HG03108 (cell line): ENCODE results near the gene IL12RB1.
"Not testable (repeated sequence)": the region's sequence is repeated elsewhere in the genome, so short reads cannot be mapped to it uniquely, and the experiment has no call there.

Source experiments
- ATAC-seq: cut with Tn5 transposase; IDR thresholded peaks from one replicate; pipeline ENCODE4 v1.9.1; 2021; ENCODE audit warnings: moderate library complexity; ENCODE audit not compliant: unreplicated experiment

Gene IL12RB1

GRCh38 chr19:18051887-18052286, 34.8 kb downstream of the IL12RB1 start:
- ATAC-seq = no peak

GRCh38 chr19:18049385-18049784, 37.3 kb downstream of the IL12RB1 start:
- no peak for ATAC-seq

- no peak for ATAC-seq
Observed at GRCh38 chr19:18046059-18046718, 40.5 kb downstream of the IL12RB1 start.

GRCh38 chr19:18045307-18046050, 41.3 kb downstream of the IL12RB1 start:
- ATAC-seq = no peak

GRCh38 chr19:18044825-18045304, 41.9 kb downstream of the IL12RB1 start:
- peak; percentile 82 for ATAC-seq

- no peak for ATAC-seq
Observed at GRCh38 chr19:18043676-18044075, 43.1 kb downstream of the IL12RB1 start.

GRCh38 chr19:18041054-18041453, 45.7 kb downstream of the IL12RB1 start:
- no peak for ATAC-seq

GRCh38 chr19:18032102-18032501, 54.6 kb downstream of the IL12RB1 start:
- ATAC-seq = not testable (repeated sequence)

GRCh38 chr19:18031401-18031800, 55.3 kb downstream of the IL12RB1 start:
- not testable (repeated sequence) for ATAC-seq

- ATAC-seq = no peak
Observed at GRCh38 chr19:18029617-18030338, 57.0 kb downstream of the IL12RB1 start.

GRCh38 chr19:18027151-18027550, 59.6 kb downstream of the IL12RB1 start:
- ATAC-seq = no peak

GRCh38 chr19:18023622-18024251, 63.0 kb downstream of the IL12RB1 start:
- ATAC-seq = peak; percentile 40

- ATAC-seq = no peak
Observed at GRCh38 chr19:18021121-18021755, 65.5 kb downstream of the IL12RB1 start.

GRCh38 chr19:18020212-18021085, 66.3 kb downstream of the IL12RB1 start:
- no peak for ATAC-seq

- ATAC-seq = no peak
Observed at GRCh38 chr19:18017275-18018083, 69.3 kb downstream of the IL12RB1 start.

GRCh38 chr19:18016209-18016910, 70.4 kb downstream of the IL12RB1 start:
- no peak for ATAC-seq

GRCh38 chr19:18014197-18014596, 72.5 kb downstream of the IL12RB1 start:
- ATAC-seq = no peak
